ENCODE data around the gene KCNA2.

The KCNA2 gene

DNA sequence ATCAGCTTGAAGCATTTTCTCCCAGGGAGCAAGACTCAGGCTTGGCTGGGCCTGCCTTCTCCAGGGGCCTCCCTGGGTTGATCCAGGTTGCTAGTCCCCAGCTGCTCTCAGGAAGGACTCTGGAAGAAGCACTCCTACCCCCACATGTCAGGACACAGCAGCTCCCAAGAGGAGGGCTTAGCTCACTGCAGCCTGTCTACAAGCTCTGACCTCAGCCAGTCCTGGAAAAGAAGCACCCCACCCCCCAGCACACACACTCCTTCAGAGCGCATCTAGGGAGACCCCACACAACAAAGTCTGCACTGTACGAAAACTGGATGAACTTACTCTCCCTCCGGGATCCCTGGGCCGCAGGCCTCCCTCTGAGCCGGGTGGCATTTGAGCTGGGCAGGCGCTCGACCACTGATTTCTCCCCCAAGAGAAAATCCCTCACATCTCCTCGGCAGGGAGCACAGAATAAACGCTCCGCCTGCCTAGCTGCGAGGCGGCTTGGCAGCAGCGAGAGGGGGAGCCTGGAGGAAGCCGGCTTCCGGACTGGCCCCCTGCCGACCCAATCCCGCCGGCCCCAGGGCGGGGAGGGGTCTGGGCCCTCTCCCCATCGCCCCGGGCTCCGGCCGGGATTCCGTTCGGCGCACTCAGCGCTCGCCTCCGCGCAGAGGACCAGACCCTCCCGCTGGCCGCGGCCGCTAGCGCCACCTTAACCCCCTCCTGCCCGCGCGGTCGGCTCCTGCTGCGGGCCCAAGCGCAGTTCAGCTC lies at the start of gene KCNA2:
TSS of gene KCNA2 (minus strand) at position 458 of the 756 bp plus-strand sequence. CDS start 1,576 bp downstream, outside the sequence.
- TF ChIP-seq, protein P1, sequence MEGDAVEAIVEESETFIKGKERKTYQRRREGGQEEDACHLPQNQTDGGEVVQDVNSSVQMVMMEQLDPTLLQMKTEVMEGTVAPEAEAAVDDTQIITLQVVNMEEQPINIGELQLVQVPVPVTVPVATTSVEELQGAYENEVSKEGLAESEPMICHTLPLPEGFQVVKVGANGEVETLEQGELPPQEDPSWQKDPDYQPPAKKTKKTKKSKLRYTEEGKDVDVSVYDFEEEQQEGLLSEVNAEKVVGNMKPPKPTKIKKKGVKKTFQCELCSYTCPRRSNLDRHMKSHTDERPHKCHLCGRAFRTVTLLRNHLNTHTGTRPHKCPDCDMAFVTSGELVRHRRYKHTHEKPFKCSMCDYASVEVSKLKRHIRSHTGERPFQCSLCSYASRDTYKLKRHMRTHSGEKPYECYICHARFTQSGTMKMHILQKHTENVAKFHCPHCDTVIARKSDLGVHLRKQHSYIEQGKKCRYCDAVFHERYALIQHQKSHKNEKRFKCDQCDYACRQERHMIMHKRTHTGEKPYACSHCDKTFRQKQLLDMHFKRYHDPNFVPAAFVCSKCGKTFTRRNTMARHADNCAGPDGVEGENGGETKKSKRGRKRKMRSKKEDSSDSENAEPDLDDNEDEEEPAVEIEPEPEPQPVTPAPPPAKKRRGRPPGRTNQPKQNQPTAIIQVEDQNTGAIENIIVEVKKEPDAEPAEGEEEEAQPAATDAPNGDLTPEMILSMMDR (conservative IDR thresholded peaks at IDR 0.05; ENCODE audit: low read length), result no peak
- H3K4me3 ChIP-seq (ENCODE audit: low read length), result peak within 1 kb of the TSS; percentile 17
- no peak for DNase-seq (ENCODE audit: low read depth)

DNA sequence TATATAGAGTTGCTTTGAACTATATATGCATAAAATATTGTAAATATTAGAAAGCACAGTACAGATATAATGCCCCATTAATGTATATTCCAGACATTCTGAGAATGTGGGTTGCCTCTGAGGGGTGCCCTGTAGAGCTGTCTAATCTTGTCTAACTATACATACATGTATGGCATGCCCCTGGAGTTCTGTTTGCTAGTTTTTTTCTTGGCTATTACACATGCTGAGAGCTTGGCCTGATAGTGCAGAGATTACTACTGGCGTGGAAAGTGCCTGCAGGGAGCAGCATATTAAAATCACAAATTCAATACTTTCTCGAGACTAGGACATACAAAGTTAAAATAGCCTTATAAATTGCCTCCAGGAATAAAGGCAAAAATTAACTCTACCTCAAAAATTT lies 44.5 kb upstream of the KCNA2 start:
- DNase-seq (ENCODE audit: low read depth), result no peak
- TF ChIP-seq, protein P1 (conservative IDR thresholded peaks at IDR 0.05; ENCODE audit: low read length), result no peak
- no peak overlapping the region for H3K4me3 ChIP-seq (ENCODE audit: low read length)

DNA sequence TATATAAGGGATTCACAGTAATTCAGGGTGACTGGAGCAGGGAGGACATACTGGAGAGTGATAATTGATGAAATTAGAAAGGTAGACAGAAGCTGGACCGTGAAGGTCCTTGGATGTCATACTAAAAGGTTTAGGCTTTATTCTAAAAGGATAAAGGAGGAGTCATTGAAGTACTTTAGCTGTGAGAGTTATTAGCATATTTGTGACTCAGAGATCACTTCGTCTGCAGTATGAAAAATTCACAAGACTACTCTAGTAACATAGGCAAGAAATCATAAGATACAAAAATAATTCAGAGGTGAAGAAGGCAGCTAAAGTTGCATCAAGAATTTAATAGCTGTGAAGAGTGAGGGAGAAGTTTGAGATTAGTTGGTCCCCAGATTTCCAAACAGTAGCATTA lies 42.3 kb upstream of the KCNA2 start:
- no peak for DNase-seq (ENCODE audit: low read depth)
- TF ChIP-seq, protein P1 (conservative IDR thresholded peaks at IDR 0.05; ENCODE audit: low read length), result no peak
- H3K4me3 ChIP-seq (ENCODE audit: low read length), result no peak overlapping the region

DNA sequence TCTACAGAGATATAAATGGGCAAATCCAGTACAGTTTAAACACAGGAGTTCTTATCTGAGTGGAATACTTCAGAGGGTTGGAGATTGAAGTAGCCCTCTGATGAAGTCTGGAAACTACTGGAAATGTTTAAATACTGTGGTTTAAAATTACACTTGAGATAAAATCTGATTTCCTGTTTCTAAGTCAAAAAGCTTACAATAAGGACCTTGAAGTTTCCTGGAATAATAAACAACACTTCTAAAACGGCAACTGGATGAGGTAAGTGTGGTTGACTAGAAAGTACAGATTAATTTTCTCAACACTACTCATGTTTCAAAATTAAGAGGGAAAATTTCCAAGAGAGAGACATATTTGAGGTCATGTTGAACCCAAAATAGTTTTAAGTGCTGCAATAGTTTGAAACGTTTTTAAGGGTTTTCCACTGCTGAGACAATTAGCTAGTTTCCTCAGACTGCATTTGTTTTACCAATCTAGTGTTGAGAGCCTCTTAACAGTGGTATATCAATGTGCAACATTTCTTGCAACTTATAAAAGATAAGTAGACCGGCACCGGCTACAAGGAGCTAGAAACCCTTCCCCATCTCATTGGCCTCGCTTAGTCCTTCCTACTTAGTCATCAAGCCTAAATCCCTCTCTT lies 41.2 kb upstream of the KCNA2 start:
- no peak overlapping the region for H3K4me3 ChIP-seq (ENCODE audit: low read length)
- TF ChIP-seq, protein P1 (conservative IDR thresholded peaks at IDR 0.05; ENCODE audit: low read length), result no peak
- peak; percentile 46 for DNase-seq (ENCODE audit: low read depth)

DNA sequence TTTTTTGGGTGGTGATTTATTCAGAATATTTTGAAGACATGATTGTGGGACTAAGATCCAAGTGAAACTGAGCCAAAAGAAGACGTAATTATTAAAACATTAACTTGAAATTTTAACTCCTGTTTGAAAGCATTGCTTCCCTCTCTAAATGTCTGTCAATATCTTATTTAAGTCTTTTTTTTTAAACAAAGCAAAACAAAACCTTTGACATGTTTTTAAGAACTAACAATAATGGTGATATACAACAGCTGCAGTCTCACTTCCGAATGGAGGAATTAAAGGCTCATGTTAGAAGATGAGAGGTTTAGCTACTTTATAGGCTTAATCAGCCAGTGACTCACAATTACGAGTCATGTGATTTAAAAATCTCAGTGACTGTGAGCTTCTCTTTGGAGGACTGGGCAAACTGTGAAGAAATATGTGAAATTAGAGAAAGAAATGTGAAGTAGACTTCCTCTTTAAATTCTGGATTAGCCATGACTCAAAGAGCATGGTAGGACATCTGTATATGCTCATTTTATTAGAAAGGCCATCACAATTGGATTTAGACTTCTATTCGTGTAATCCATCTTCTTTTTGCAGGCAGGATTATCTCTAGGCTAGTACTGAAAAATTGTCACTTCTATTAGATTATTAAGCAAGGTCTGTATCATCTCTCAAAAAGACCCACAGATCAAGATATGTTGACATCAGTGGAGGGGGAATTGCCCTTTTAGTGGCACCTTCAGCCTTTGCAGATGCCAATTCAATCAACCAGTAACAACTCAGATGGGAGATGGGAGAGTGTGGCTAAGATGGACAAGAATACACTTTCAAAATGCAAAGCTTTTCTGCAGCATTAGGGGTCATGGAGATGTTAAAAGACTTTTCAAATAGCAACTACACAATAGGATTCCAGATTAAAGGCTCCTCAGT lies 39.9 kb upstream of the KCNA2 start:
- DNase-seq (ENCODE audit: low read depth), result peak; percentile 37
- no peak overlapping the region for H3K4me3 ChIP-seq (ENCODE audit: low read length)
- TF ChIP-seq, protein P1 (conservative IDR thresholded peaks at IDR 0.05; ENCODE audit: low read length), result no peak

DNA sequence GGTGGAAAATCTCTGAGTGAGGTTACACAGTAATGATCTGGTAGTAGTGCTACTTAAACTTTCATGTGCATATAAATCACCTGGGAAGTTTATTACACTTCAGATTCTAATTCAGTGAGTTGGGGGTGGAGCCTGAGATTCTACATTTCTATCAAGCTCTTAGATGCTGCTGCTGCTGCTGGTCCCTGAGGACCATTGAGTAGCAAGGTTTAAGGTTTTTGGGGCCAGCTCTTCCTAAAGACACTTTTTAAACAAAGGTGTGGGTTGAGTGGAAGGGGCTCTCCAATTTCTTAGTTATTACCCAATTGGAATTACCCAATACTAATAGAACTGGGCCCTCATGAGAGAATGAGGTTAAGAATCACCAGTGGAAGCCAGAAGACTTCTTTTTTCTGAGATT lies 39.1 kb upstream of the KCNA2 start:
- DNase-seq (ENCODE audit: low read depth), result no peak
- H3K4me3 ChIP-seq (ENCODE audit: low read length), result no peak overlapping the region
- TF ChIP-seq, protein P1 (conservative IDR thresholded peaks at IDR 0.05; ENCODE audit: low read length), result no peak

Measured in AG10803 (cell line).